MM.1S (cell line): ENCODE data around the gene ABCB9.

ENCODE experiments used
- CTCF ChIP-seq: fragments of 300-600 bp; sonication (generic); IDR thresholded peaks from 2 replicates; pipeline ENCODE4 v1.5.1; 2016; ENCODE audit warnings: antibody characterized with exemption, low read length, mixed read lengths
- EZH2 ChIP-seq: fragments of 300-600 bp; sonication (generic); optimal IDR thresholded peaks from 2 replicates; pipeline ENCODE3; 2017; ENCODE audit warnings: low read depth, mild to moderate bottlenecking, antibody characterized with exemption, low read length, mixed read lengths

GRCh38 chr12:122942637-122943036 is 23.6 kb downstream of the ABCB9 start:
- TF ChIP-seq EZH2: no peak
- no peak for TF ChIP-seq CTCF
